Hematopoietic multipotent progenitor cell treated with erythropoietin and hydrocortisone succinate and interleukin-3 and kit ligand, for 17 days (in vitro differentiated cells): ENCODE results near the gene GPSM1.
"Not testable (repeated sequence)": the region's sequence is repeated elsewhere in the genome, so short reads cannot be mapped to it uniquely, and the experiment has no call there.

Source experiments
- DNase-seq: peaks from one replicate; pipeline ENCODE4 v3.0.0-alpha.2; 2015; ENCODE audit warnings: low spot score

Gene GPSM1

DNA sequence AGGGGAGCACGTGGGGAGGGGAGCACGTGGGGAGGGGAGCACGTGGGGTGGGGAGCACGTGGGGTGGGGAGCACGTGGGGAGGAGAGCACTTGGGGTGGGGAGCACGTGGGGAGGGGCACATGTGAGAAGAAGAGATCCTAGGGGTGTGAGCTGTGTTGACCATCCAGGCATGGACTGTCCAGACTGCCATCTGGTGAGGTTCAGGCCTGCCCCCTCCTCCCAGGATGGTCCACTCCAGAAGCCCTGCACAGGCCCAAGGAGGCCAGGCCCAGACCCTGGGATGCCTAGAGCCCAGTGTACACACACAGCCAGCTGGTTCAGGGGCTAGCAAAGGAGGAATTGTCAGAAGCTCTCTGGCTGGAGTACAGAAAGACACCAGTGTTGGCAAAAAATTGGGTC lies 70.3 kb downstream of the GPSM1 start:
- no peak for DNase-seq

DNA sequence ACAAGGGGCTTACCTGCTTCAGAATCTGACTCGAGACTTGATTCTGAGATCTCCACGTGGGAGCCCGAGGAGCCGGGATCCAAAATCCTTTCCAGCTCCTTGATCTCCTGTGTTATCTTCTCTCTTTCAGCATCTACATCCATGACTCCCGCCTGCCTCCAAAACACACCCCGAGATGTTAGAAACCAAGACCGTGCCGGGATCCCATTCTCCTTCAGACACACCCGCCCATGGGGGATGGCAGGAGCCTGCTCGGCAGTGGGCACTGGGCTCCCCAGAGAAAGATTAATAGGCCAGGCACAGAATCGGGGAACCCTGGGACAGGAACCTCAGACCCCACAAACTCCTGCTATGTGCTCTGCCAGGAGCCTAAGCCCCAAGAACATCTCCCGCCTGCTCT lies 70.9 kb downstream of the GPSM1 start:
- DNase-seq, result no peak

DNA sequence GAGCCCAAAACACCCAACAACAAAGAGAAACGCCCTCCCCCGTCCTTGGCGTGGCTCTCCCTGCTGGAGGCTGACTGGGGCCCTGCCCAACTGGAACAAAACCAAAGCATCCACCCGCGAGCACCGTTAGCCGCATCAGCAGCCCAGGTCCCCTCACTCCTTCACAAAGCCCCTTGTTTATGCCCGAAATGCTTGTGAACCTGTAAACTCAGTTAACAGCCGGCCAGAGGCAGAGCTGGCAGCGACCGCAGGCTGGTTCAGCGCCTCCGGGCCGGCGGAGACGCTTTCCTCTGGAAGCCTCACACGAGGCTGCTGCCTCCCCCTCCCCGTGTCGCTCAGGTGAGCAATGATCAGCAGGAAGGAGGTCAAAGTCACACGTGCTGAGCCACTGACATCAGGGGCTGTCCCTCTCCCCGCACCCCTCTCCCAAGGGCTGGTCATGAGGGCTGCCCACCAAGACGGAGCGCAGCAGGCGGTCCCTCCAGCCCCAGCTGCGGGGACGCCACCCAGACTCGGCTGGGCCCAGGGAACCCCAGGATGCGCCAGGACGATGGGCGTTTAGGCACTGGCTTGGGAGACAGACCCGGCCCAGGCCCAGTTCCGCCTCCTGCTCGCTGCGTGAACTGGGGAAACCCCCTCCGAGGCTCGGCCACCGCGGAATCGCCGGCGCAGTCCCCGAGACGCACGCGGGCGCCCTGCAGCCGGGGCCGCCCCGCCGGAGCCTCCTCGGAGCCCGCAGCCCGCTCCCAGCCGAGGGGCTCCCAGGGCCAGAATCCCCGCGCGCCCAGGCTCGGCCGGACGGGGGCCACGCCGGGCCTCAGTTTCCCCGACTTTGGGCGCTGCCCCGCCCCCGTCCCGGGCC lies 72.1 kb downstream of the GPSM1 start:
- peak; percentile 8 for DNase-seq

DNA sequence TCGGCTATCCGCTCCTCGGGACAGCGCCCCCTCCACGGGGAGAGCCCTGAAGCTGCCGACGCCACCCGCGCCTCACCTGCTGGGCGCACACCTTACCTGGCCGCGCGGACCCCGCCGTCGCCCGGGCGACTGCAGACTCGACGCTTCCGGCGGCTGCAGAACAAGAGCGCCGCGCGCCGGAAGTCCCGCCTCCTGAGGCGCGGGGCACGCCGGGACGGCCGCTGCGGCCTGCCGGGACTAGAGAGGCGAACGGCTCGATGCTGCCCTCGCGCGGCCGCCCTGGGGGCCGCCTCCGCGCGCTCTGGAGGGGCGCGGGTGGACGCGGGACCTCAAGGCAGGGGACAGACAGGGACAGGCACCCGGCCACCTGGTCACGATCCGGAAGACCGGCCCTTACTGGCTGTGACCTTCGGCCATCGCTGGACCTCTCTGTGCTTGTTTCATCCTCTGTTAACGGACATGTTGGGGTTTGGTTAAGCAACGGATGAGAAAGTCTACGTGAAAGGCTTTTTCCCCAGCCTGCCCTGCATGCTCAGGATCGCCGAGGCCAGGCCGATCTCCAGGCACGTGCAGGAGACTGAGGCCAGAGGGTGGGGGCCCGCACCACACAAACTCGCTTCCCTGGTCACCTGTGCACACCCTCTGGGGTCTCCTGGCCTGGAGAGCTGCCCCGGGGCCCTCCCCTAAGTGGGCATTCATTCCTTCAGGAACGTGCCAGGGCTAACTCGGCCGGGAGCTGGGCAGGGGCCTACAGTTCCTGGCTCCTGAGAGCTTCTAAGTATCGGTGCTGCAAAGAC lies 72.9 kb downstream of the GPSM1 start, which contains the start of gene SNAPC4:
TSS of gene SNAPC4 (minus strand) at position 133 of the 797 bp plus-strand sequence. CDS start 1,742 bp downstream, outside the sequence.
- DNase-seq, result peak; percentile 92

DNA sequence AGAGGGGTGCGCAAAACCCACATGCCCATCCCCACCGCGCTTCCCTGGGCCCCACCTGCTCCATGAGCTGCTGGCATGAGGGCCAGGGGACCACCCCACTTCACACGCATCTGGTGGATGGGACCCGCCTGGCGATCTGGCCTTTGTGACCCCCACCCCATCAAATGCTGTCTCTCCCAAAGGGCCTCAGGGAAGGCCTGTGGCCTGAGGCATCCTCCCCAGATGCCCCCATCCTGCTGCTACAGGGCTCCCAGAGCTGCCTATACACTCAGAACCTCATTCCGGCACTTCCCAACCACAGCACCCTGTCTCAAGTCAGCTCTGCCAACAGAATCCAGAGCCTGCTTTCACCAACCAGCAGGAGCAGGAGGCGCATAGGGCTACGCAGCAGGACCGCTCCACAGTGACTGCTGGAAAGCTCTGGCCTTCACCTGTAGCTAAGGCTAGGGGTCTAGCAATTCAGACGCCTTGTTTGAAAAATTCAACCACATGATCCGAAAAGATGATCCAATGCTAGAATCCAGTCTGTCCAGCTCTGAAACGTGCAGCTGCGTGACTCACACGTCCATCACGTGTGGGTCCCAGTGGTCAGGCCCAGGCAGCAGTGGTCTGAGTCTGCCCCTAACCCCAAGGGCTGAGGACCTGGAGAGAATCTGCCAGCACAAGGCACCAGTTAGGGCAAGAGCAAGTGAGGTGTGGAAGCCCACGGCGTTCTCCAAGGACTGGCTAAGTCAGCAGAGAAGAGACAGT lies 74.0 kb downstream of the GPSM1 start:
- no peak for DNase-seq

DNA sequence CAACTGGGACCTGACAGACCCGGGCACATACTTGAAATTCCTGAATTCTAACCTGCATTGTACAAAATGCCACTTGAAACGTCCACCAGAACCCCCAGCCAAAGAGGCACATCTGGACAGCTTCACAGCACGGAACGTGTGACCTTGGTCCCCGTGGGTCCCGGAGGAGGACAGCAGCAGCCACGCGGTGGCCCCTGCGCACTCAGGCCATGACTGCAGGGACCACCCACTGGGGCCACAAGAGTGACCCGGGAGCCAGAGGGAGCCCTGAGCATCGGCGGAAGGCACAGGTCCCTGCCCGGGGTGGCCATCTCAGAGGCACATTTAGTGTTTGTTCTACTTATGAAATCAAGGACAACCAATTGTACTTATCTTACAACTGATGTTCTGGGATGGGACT lies 74.7 kb downstream of the GPSM1 start:
- no peak for DNase-seq

DNA sequence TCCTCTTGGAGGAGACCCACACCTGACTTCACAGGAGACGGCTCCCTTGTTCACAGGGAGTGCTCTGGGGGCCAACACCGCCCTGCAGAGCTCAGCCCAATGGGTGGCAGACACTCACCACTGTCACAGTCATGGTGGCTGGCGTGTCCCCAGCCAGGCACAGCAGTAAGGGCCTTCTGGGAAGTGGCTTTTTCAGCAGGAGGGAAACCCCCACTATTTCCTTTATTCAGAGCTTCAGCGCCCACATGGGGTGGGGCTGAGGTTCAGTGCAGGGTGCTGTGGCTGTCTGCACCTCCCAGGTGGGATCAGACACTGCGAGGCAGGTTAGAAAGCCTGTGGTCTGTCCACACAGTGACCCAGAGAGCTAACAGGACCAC lies 76.2 kb downstream of the GPSM1 start:
- no peak for DNase-seq

DNA sequence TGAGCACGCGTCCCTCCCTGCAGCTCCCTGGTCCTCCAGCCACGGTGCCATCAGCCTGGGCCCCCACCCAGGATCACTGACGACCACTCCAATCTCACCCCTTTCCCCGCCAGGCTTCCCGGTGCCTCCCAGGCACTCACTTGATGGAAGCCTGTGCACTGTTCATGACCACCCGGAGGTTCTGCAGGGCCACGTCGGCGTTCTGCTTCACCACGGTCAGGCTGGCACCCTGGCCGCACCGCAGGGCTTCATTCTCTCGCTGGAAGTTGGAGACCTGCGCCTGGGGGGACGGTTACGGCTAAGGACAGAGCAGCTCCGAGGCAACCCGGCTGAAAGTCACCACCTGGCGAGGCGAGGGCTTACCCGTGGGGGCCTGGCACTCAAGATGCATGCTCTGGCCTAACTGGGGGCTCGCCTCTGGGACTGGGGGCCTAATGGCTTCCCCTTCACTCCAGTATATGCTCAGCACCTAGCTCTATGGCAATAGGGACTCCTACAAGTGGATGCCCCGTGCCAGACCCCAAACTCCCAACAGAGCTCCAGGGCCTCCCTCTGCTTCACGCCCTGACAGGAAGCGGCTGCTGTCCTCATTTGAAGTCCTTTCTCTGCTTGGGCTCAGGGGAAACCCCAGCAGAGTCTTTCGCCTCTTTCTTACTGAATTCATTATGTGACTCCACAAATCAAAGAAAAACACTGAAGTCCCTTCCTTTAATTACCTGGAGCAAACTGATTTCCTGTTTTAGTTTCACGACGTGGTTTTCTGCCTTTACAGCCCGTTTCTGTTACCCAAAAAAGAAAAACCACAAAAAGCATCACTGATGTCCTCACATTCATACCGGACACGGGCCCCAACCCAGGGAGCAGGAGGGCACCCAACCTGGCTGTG lies 76.8 kb downstream of the GPSM1 start:
- DNase-seq, result no peak

DNA sequence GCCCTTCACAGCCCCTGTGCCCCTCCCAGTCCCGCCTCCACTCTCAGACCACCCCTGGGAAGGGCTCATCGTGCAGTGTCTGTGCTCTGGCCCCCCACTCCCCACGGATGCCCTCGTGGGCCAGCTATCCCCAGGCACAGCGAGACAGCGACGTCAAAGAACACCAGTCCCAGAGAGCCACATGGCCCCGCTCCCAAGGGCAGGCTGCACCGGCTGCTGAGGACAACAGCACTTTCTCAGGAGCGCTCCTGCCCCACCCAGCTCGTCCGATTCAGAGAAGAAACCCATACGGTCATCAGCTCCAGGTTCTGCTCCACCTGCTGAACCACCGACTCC lies 77.4 kb downstream of the GPSM1 start:
- DNase-seq, result no peak

DNA sequence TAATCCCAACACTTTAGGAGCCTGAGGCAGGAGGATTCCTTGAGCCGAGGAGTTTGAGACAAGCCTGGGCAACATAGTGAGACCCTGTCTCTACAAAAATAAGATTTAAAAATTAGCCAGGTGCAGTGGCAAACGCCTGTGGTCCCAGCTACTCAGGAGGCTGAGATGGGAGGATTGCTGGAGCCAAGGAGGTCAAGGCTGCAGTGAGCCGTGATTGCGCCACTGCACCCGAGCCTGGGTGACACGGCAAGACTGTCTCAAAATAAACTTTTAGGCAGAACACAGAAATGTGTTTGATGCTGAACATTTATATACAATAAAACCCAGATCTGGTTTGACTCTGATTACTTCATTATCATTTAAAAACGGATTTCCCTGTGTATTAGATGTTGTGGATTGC lies 78.1 kb downstream of the GPSM1 start:
- no peak for DNase-seq

DNA sequence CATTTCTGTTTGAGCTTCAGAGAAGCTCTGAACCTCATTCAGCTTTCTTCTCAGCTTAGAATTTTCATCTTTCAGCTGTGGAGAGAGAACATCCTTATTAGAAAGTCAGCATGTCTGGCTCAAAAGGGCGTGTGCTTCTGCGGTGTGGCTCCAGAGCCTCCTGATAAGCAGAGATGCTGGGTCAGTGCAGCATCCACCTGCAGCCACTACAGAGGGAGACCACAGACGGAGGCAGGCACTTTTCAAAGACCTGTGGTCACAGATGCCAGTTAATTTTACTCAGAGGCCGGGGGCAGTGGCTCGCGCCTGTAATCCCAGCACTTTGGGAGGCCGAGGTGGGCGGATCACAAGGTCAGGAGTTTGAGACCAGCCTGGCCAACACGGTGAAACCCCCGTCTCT lies 78.6 kb downstream of the GPSM1 start:
- not testable (repeated sequence) for DNase-seq

DNA sequence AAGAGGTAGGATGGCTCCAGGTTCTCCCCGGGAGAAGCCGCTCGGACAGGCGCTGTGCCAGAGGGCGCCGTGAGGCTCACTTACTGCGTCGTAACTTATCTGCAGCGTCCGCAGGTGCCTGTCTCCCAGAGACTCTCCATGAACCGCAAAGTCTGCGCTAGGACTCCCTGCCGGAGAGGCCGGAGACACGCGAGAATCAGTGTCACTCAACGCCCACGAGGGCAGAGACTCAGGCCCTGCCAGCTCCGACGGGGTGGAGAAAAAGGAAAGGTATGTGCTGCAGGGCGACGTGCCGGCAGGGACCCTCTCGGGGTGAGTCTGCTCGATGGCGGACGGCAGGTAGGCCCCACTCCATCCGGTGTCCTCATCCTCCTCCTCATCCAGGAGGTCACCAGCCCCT lies 79.7 kb downstream of the GPSM1 start:
- DNase-seq, result not testable (repeated sequence)

DNA sequence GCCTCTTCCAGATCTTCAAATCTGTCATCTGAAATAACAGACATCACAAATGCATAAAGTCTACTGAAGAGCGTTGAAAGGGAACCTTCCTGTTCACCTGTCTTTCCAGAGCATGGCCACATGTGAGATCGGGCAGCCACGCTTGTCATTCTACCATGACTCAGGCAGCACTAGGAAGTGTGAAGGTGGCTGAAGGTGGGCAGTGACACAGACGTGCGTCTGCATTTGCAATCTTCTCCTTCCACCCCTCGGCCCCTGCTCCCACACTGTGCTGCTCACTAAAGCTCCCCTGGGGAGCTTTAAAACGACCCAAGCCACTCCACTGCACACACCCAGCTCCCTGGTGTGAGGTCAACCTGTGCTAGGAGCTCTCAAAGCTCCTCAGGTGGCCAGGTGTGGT lies 80.6 kb downstream of the GPSM1 start:
- no peak for DNase-seq
